PFSK-1 (cell line): ENCODE data around the gene UBE2D3.

Source experiments
- POLR2AphosphoS5 ChIP-seq: IDR thresholded peaks from 2 replicates; pipeline ENCODE4 v1.6.1; 2012; ENCODE audit warnings: low read depth, mild to moderate bottlenecking, control low read depth, low read length, moderate library complexity
- REST ChIP-seq, 2 experiments: IDR thresholded peaks; 2 replicates each; pipeline versions ENCODE4 v1.6.1 to v1.8.0; 2011 to 2012; ENCODE audit warnings: low read depth in 2 of 2, low read length in 2 of 2, control low read depth in 1 of 2, inconsistent platforms in 1 of 2, mild to moderate bottlenecking in 1 of 2, moderate library complexity in 1 of 2; ENCODE audit not compliant: insufficient read depth in 1 of 2
- TAF1 ChIP-seq: IDR thresholded peaks from 2 replicates; pipeline ENCODE4 v1.6.1; 2012; ENCODE audit warnings: low read length, control low read depth, borderline replicate concordance; ENCODE audit not compliant: insufficient read depth

- no peak for TF ChIP-seq REST (IDR thresholded peaks at IDR 0.05; ENCODE audit: insufficient read depth in 1 of 2, low read depth in 2 of 2, low read length in 2 of 2)
- no peak for TF ChIP-seq TAF1
- TF ChIP-seq POLR2AphosphoS5 = no peak
These were observed 54.5 kb downstream of the UBE2D3 start for GRCh38 chr4:102772738-102773340.
